Activated CD4-positive, alpha-beta memory T cell treated with anti-CD3 and anti-CD28 coated beads, Interleukin-2, amount 10 ng/mL, durations not matched to agents 7 days and 5 days (primary cell): ENCODE data around the gene F8A1. TPM values are rescaled to one million over a fixed set of nuclear protein-coding genes. Genes with fewer than 3 reads are reported as not detected.
"Not testable (repeated sequence)": the region's sequence is repeated elsewhere in the genome, so short reads cannot be mapped to it uniquely, and the experiment has no call there.

Experiments used
- CTCF ChIA-PET: fragments of 350-600 bp; sonication (Branson Sonifier 250); formaldehyde crosslinking; loops from one replicate; lab custom pipeline; 2021; ENCODE audit warnings: antibody characterized with exemption, inconsistent platforms; lab: Charles Lee
- POLR2A ChIA-PET: fragments of 350-600 bp; sonication (Branson Sonifier 250); formaldehyde crosslinking; loops from one replicate; lab custom pipeline; 2021; ENCODE audit warnings: antibody characterized with exemption; lab: Charles Lee
- DNase-seq: peaks from one replicate; pipeline ENCODE4 v3.0.0-alpha.2; 2020
- H3K27ac Mint-ChIP-seq: one replicate; pipeline ENCODE4 v1.8.0; 2021; ENCODE audit warnings: mild to moderate bottlenecking, mixed read lengths
- H3K27me3 Mint-ChIP-seq: one replicate; pipeline ENCODE4 v1.8.0; 2021; ENCODE audit warnings: mixed read lengths
- H3K36me3 Mint-ChIP-seq: one replicate; pipeline ENCODE4 v1.8.0; 2021; ENCODE audit warnings: low read depth, mixed read lengths
- H3K4me1 Mint-ChIP-seq: one replicate; pipeline ENCODE4 v1.8.0; 2021; ENCODE audit warnings: mixed read lengths
- H3K4me3 Mint-ChIP-seq: one replicate; pipeline ENCODE4 v1.8.0; 2021; ENCODE audit warnings: mild to moderate bottlenecking, mixed read lengths
- H3K9me3 Mint-ChIP-seq: one replicate; pipeline ENCODE4 v1.8.0; 2021; ENCODE audit warnings: mixed read lengths
- total RNA-seq, 2 experiments: library from RNA; stranded (reverse); gene quantifications; one replicate each; pipeline ENCODE4 v1.2.3, GENCODE V29; 2021

Gene F8A1
- total RNA-seq, 2 experiments from 2014 or later = 61.8 to 63.4 TPM

DNA sequence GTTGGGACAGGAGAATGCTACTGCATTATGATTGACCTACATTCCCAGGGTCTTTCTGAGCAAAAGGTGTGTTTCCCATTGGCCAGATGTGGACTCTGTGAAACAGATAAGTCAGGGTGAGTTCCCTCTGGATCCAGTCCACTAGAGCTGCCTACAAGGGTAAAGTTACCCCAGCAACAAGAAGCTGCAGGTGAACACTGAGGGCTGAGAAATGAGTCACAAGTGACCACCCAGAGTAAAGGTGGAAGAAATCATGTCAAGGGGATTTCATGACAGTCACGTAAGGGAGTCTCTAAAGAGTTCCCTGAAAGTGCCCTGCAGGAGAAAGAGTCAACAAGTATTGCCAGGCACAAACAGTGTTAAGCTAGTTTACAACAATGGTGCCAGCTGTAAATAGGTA lies 16.3 kb downstream of the F8A1 start:
- Mint-ChIP-seq H3K9me3 (no peaks in the 10 kb centered on the region), H3K36me3 (no peaks in the 10 kb centered on the region), H3K4me1 (peaks cover 4% of the 10 kb centered on the region), H3K27me3 (peaks cover 26% of the 10 kb centered on the region), H3K27ac (no peak overlapping the region), H3K4me3 (no peak overlapping the region)
- POLR2A ChIA-PET = no interaction called here
- DNase-seq = no peak
- CTCF ChIA-PET = interaction anchor here (1.1 kb wide), 1 partner anchor 16 kb away, joined by 4 read pairs; no protein-coding TSS in a partner anchor

DNA sequence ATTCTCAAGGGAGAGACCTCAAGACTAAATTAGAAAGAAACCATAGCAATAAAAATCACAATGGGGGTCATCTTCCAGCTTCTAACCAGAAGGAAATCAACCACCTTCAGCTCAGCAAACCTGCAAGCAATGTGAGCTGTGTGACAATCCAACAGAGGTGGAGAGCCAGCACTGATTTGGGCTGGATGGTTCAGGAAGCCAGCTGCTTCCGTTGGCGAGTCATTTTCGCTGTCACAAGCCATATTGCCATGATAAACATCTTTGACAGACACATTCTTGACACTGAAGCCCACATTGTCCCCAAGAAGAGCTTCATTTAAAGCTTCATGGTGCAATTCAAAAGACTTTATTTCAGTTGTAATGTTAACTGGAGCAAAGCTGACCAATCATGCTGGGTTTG lies 22.7 kb downstream of the F8A1 start:
- no peak overlapping the region for H3K27ac Mint-ChIP-seq
- POLR2A ChIA-PET = no interaction called here
- CTCF ChIA-PET = interaction anchor here (1.3 to 2.1 kb wide), 2 partner anchors 8 to 9 kb away, joined by 3 to 17 read pairs; no protein-coding TSS in a partner anchor
- no peaks in the 10 kb centered on the region for H3K4me1 Mint-ChIP-seq
- no peaks in the 10 kb centered on the region for H3K36me3 Mint-ChIP-seq
- no peaks in the 10 kb centered on the region for H3K9me3 Mint-ChIP-seq
- peaks cover 16% of the 10 kb centered on the region for H3K27me3 Mint-ChIP-seq
- DNase-seq = no peak
- H3K4me3 Mint-ChIP-seq = no peak overlapping the region

DNA sequence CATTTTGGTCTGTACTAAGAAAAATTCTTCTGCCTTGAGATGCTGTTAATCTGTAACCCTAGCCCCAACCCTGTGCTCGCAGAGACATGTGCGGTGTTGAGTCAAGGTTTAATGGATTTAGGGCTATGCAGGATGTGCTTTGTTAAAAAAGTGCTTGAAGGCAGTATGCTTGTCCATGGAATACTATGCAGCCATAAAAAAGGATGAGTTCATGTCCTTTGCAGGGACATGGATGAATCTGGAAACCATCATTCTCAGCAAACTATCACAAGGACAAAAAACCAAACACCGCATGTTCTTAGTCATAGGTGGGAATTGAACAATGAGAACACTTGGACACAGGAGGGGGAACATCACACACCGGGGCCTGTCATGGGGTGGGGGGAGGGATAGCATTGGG lies 23.9 kb downstream of the F8A1 start:
- CTCF ChIA-PET = interaction anchor here (1.3 kb wide), 1 partner anchor 10 kb away, joined by 3 read pairs; no protein-coding TSS in a partner anchor
- H3K36me3 Mint-ChIP-seq, H3K27ac Mint-ChIP-seq, H3K9me3 Mint-ChIP-seq, H3K4me1 Mint-ChIP-seq, H3K4me3 Mint-ChIP-seq, H3K27me3 Mint-ChIP-seq, DNase-seq, POLR2A ChIA-PET: not testable (repeated sequence)

DNA sequence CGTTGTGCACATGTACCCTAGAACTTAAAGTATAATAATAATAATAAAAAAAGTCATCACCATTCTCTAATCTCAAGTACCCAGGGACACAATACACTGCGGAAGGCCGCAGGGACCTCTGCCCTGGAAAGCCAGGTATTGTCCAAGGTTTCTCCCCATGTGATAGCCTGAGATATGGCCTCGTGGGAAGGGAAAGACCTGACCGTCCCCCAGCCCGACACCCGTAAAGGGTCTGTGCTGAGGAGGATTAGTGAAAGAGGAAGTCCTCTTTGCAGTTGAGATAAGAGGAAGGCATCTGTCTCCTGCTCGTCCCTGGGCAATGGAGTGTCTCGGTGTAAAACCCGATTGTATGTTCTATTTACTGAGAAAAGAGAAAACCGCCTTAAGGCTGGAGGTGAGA lies 24.4 kb downstream of the F8A1 start:
- H3K4me1 Mint-ChIP-seq, H3K36me3 Mint-ChIP-seq, CTCF ChIA-PET, DNase-seq, POLR2A ChIA-PET, H3K27me3 Mint-ChIP-seq, H3K4me3 Mint-ChIP-seq, H3K27ac Mint-ChIP-seq, H3K9me3 Mint-ChIP-seq: not testable (repeated sequence)

GRCh38 chrX:154914052-154914451 lies 27.9 kb downstream of the F8A1 start:
- H3K27me3 Mint-ChIP-seq = peaks cover 12% of the 10 kb centered on the region
- CTCF ChIA-PET = no interaction called here
- POLR2A ChIA-PET = no interaction called here
- no peak overlapping the region for H3K4me3 Mint-ChIP-seq
- H3K4me1 Mint-ChIP-seq = peaks cover 1% of the 10 kb centered on the region
- no peak for DNase-seq
- H3K9me3 Mint-ChIP-seq = no peaks in the 10 kb centered on the region
- H3K36me3 Mint-ChIP-seq = no peaks in the 10 kb centered on the region
- H3K27ac Mint-ChIP-seq = no peak overlapping the region

DNA sequence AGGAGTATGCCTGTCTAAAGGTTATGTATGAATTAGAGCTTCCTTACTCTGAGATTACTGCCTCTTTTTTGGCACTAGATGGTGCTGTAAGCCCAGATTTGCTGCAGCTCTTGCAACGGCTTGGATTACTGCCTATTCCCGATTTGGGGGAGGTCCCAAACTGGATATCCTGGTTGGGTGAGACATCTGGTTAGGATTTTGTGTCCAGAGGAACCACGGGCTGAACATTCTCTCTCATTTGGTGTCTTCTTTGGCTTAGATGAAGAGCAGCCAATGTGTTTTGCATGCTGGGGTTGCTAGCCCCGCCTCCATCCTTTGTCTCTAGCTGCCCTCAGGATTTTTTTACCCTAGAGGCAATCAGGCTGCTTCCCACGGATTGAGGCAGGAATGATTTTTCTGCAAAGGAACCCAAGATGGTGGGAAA lies 31.9 kb downstream of the F8A1 start:
- H3K27ac Mint-ChIP-seq = no peak overlapping the region
- H3K36me3 Mint-ChIP-seq = no peaks in the 10 kb centered on the region
- peaks cover 1% of the 10 kb centered on the region for H3K4me1 Mint-ChIP-seq
- DNase-seq = peak; percentile 20
- H3K27me3 Mint-ChIP-seq = peaks cover 14% of the 10 kb centered on the region
- ChIA-PET CTCF (interaction anchor here (0.6 to 2.3 kb wide), 25 partner anchors 9 to 367 kb away, joined by 3 to 17 read pairs (median 4); partner anchors contain the start of genes FUNDC2 and VBP1), POLR2A (no interaction called here)
- H3K4me3 Mint-ChIP-seq = peak overlapping the region; percentile 25
- no peaks in the 10 kb centered on the region for H3K9me3 Mint-ChIP-seq

DNA sequence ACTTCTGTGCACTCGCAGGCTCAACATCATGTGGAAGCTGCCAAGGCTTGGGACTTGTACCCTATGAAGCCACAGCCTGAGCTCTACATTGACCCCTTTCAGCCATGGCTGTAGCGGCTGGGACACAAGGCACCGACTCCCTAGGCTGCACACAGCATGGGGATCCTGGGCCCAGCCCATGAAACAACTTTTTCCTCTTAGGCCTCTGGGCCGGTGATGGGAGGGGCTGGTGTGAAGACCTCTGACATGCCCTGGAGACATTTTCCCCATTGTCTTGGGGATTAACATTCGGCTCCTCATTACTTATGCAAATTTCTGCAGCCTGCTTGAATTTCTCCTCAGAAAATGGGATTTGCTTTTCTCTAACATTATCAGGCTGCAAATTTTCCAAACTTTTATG lies 38.6 kb downstream of the F8A1 start:
- CTCF ChIA-PET, H3K9me3 Mint-ChIP-seq, DNase-seq, H3K27ac Mint-ChIP-seq, H3K4me3 Mint-ChIP-seq, POLR2A ChIA-PET, H3K36me3 Mint-ChIP-seq, H3K4me1 Mint-ChIP-seq: not testable (repeated sequence)
- peaks cover 18% of the 10 kb centered on the region for H3K27me3 Mint-ChIP-seq

Other genes with a start within 250 kb of the F8A1 start
- not detected for gene CTAG2, start 232.8 kb upstream of the F8A1 start, total RNA-seq
- gene GAB3, start 135.3 kb upstream of the F8A1 start, total RNA-seq = 10 to 100 TPM; 10.5 to 12.0 TPM
- gene DKC1, start 123.5 kb upstream of the F8A1 start, total RNA-seq = 10 to 100 TPM; 46.8 to 50.4 TPM
- 10 to 100 TPM; 26.5 to 29.8 TPM for gene MPP1, start 80.9 kb upstream of the F8A1 start, total RNA-seq
- gene SMIM9, start 51.7 kb upstream of the F8A1 start, total RNA-seq = not detected
- 10 to 100 TPM in 1 of 2 experiments, 1 to 10 TPM in 1; 8.9 to 10.2 TPM for gene F8, start 136.4 kb downstream of the F8A1 start, total RNA-seq
- gene FUNDC2, start 140.5 kb downstream of the F8A1 start, total RNA-seq = 10 to 100 TPM; 45.7 to 49.9 TPM
- 1 to 10 TPM; 4.8 to 5.9 TPM for gene CMC4, start 184.8 kb downstream of the F8A1 start, total RNA-seq
- 10 to 100 TPM; 20.2 TPM for gene MTCP1, start 184.8 kb downstream of the F8A1 start, total RNA-seq
- gene BRCC3, start 185.2 kb downstream of the F8A1 start, total RNA-seq = 10 to 100 TPM; 23.5 to 25.2 TPM